Epithelial cell of esophagus (primary cell): ENCODE data around the gene WNT9A.

Source experiments
- DNase-seq: peaks from one replicate; pipeline ENCODE4 v3.0.0; 2010; ENCODE audit warnings: low read depth
- H3K4me3 ChIP-seq: 2 replicates; pipeline ENCODE4 v1.5.1; 2011; ENCODE audit warnings: mild to moderate bottlenecking, low read length, control low read depth
- TF ChIP-seq, protein P1 (sequence below): IDR thresholded peaks from 2 replicates; pipeline ENCODE4 v1.5.1; 2011; ENCODE audit warnings: low read depth, mild to moderate bottlenecking, low read length, control low read depth, inconsistent platforms; ENCODE audit not compliant: insufficient read depth; ENCODE audit errors: missing control alignments

WNT9A gene

GRCh38 chr1:227898502-227899140 is 49.1 kb downstream of the WNT9A start:
- no peak overlapping the region for H3K4me3 ChIP-seq
- TF ChIP-seq, protein P1, sequence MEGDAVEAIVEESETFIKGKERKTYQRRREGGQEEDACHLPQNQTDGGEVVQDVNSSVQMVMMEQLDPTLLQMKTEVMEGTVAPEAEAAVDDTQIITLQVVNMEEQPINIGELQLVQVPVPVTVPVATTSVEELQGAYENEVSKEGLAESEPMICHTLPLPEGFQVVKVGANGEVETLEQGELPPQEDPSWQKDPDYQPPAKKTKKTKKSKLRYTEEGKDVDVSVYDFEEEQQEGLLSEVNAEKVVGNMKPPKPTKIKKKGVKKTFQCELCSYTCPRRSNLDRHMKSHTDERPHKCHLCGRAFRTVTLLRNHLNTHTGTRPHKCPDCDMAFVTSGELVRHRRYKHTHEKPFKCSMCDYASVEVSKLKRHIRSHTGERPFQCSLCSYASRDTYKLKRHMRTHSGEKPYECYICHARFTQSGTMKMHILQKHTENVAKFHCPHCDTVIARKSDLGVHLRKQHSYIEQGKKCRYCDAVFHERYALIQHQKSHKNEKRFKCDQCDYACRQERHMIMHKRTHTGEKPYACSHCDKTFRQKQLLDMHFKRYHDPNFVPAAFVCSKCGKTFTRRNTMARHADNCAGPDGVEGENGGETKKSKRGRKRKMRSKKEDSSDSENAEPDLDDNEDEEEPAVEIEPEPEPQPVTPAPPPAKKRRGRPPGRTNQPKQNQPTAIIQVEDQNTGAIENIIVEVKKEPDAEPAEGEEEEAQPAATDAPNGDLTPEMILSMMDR, result no peak
- DNase-seq, result no peak

- TF ChIP-seq, protein P1, result no peak
- no peak for DNase-seq
- no peak overlapping the region for H3K4me3 ChIP-seq
Observed at GRCh38 chr1:227897704-227898438, 49.9 kb downstream of the WNT9A start.

GRCh38 chr1:227896710-227897655 is 50.7 kb downstream of the WNT9A start:
- H3K4me3 ChIP-seq, result no peak overlapping the region
- TF ChIP-seq, protein P1, result no peak
- no peak for DNase-seq

DNA sequence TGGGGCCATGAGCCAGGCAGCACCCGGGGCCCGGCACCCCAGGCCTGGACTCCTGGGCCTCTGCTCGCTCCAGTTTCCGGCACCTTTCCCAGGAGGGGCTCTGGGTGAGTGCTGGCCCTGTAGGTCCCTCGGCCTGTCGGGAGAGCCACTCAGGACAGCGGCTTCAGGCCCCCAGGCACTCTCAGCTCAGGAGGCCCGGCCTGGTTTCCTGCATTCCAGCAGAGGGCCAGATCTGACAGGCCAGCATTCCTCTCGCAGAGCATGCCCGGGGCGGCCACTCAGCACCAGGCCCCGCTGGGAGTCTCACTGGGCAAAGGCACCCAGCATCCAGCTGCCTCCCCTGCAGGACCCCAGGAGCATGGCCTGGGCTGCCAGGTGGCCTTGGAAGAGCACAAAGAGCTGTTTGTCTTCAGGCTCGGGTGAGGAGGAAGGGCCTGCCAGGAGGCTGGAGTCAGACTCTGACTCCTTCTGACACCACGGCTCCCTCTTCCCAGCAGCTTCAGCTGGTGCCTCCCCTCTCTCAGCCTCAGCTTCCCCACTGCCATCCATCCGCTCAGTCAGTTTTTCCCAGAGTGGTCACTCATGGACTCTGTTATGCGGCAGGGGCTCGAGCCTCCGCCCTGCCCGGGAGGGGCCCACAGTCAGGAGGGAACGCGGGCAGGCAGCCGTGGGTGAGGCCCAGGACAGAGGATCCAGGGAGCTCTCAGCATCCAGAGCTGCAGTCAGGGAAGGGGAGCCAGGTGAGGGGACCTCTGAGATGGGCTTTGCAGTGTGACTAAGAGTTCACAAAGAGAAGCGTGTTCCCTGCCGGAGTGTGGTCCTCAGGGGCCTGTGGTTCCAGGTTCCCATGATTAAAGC is 51.7 kb downstream of the WNT9A start:
- TF ChIP-seq, protein P1, result no peak
- no peak overlapping the region for H3K4me3 ChIP-seq
- peak; percentile 63 for DNase-seq

- TF ChIP-seq, protein P1, result no peak
- no peak for DNase-seq
Observed at GRCh38 chr1:227894831-227895451, 52.8 kb downstream of the WNT9A start.

More at GRCh38 chr1:227894831-227895451, 52.8 kb downstream of the WNT9A start:
- H3K4me3 ChIP-seq, result no peak overlapping the region
